ENCODE data around the gene EPS8L2. TPM values are rescaled to one million over a fixed set of nuclear protein-coding genes. Genes with fewer than 3 reads are reported as not detected.

EPS8L2 gene
- total and polyA plus RNA-seq, 2 of the 4 experiments (the other 2 are of a cell fraction) = 17.2 to 39.4 TPM

DNA sequence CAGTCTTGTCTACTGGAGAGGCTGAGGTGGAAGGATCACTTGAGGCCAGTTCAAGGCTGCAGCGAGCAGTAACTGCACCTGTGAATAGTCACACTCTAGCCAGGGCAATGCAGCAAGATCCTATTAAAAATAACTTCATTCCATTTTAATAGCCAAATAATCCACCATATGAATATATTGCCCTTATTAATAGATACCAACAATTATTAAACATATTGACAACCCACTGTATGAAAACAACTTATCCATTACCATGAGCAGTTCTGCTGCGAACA, 60.8 kb downstream of the EPS8L2 start:
- no peak overlapping the region for H3K27ac ChIP-seq (ENCODE audit: insufficient read depth, low read length)
- ChIA-PET CTCF (no interaction called here), POLR2A (ENCODE audit: unreplicated experiment) (no interaction called here)
- H3K14ac ChIP-seq (replicated peaks; ENCODE audit: low read depth, low read length) = no peak overlapping the region
- no TSS peak for BruUV-seq (replicated peaks)
- no peak overlapping the region for H2BK5ac ChIP-seq (ENCODE audit: low read depth, low read length, poor library complexity, severe bottlenecking)
- H2BK120ac ChIP-seq (ENCODE audit: low read depth, low read length) = no peak overlapping the region
- peaks cover 58% of the 10 kb centered on the region for H4K20me1 ChIP-seq (ENCODE audit: insufficient read depth, low read length)
- dilution Hi-C loops (cut with HindIII; ENCODE audit: low sequenced_read_pairs, unreplicated experiment) (no loop called here), in situ Hi-C loops (cut with MboI; ENCODE audit: low sequenced_read_pairs) (no loop called here), intact Hi-C loops (cut with micrococcal nuclease) (no loop called here)
- no CpG with 5 or more reads among the region's 2 CpGs for WGBS, 2 experiments (ENCODE audit: extremely low coverage in 2 of 2, insufficient read length in 1 of 2)
- no peak overlapping the region for H2BK20ac ChIP-seq (ENCODE audit: low read depth, low read length)
- no peak overlapping the region for H3K23ac ChIP-seq (ENCODE audit: low read depth, low read length)
- TF ChIP-seq CEBPB (IDR thresholded peaks at IDR 0.05; ENCODE audit: low read depth, low read length) (no peak), POLR2A (IDR thresholded peaks at IDR 0.05; ENCODE audit: low read depth, low read length) (no peak), BHLHE40 (IDR thresholded peaks at IDR 0.05; ENCODE audit: low read depth, low read length) (no peak), CHD1 (IDR thresholded peaks at IDR 0.05; ENCODE audit: low read depth, low read length) (no peak), RAD21 (IDR thresholded peaks at IDR 0.05; ENCODE audit: low read length) (no peak), FOS (IDR thresholded peaks at IDR 0.05; ENCODE audit: low read depth, low read length) (no peak), NFE2L2 (IDR thresholded peaks at IDR 0.05; ENCODE audit: low read depth, low read length) (no peak), MAFK (IDR thresholded peaks at IDR 0.05; ENCODE audit: low read depth, low read length) (no peak), RCOR1 (IDR thresholded peaks at IDR 0.05; ENCODE audit: insufficient replicate concordance, low read length) (no peak), MAZ (IDR thresholded peaks at IDR 0.05; ENCODE audit: borderline replicate concordance, low read depth, low read length) (no peak), MXI1 (IDR thresholded peaks at IDR 0.05; ENCODE audit: borderline replicate concordance, low read depth, low read length) (no peak)
- TF ChIP-seq, protein P1, sequence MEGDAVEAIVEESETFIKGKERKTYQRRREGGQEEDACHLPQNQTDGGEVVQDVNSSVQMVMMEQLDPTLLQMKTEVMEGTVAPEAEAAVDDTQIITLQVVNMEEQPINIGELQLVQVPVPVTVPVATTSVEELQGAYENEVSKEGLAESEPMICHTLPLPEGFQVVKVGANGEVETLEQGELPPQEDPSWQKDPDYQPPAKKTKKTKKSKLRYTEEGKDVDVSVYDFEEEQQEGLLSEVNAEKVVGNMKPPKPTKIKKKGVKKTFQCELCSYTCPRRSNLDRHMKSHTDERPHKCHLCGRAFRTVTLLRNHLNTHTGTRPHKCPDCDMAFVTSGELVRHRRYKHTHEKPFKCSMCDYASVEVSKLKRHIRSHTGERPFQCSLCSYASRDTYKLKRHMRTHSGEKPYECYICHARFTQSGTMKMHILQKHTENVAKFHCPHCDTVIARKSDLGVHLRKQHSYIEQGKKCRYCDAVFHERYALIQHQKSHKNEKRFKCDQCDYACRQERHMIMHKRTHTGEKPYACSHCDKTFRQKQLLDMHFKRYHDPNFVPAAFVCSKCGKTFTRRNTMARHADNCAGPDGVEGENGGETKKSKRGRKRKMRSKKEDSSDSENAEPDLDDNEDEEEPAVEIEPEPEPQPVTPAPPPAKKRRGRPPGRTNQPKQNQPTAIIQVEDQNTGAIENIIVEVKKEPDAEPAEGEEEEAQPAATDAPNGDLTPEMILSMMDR (conservative IDR thresholded peaks at IDR 0.05; ENCODE audit: low read depth, low read length) = no peak
- TF ChIP-seq, protein P2, sequence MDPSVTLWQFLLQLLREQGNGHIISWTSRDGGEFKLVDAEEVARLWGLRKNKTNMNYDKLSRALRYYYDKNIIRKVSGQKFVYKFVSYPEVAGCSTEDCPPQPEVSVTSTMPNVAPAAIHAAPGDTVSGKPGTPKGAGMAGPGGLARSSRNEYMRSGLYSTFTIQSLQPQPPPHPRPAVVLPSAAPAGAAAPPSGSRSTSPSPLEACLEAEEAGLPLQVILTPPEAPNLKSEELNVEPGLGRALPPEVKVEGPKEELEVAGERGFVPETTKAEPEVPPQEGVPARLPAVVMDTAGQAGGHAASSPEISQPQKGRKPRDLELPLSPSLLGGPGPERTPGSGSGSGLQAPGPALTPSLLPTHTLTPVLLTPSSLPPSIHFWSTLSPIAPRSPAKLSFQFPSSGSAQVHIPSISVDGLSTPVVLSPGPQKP (IDR thresholded peaks at IDR 0.05; ENCODE audit: borderline replicate concordance, low read depth, low read length) = no peak
- DNase-seq (no peak), ATAC-seq (ENCODE audit: low read depth) (no peak)
- no peak overlapping the region for H2AK9ac ChIP-seq (replicated peaks; ENCODE audit: low read depth, low read length, poor library complexity)
- H3K4me1 ChIP-seq (ENCODE audit: control insufficient read depth, insufficient read depth, low read length) = peaks cover 5% of the 10 kb centered on the region
- no peak overlapping the region for H3K56ac ChIP-seq (ENCODE audit: extremely low read depth, insufficient read depth, low read length)
- H4K91ac ChIP-seq (ENCODE audit: insufficient read depth, low read depth, low read length) = no peak overlapping the region
- no peak overlapping the region for H4K5ac ChIP-seq (ENCODE audit: low read depth, low read length)
- no peak overlapping the region for H4K8ac ChIP-seq (ENCODE audit: low read depth in 2 of 2, low read length in 2 of 2)
- H3K18ac ChIP-seq (ENCODE audit: low read depth, low read length) = no peak overlapping the region
- H3K4me2 ChIP-seq (ENCODE audit: low read depth, low read length) = no peak overlapping the region
- H2AFZ ChIP-seq (replicated peaks; ENCODE audit: low read length, poor library complexity) = no peak overlapping the region
- peaks cover 66% of the 10 kb centered on the region for H3K36me3 ChIP-seq (ENCODE audit: control insufficient read depth, insufficient read depth, low read length)
- no peak overlapping the region for H3K9ac ChIP-seq (ENCODE audit: low read depth, low read length)
- H2BK15ac ChIP-seq (ENCODE audit: low read depth, low read length) = no peak overlapping the region
- no peak overlapping the region for H3K4me3 ChIP-seq (ENCODE audit: insufficient read depth, low read depth, low read length)
- H3K9me3 ChIP-seq (ENCODE audit: control insufficient read depth, insufficient read depth, low read length) = no peaks in the 10 kb centered on the region
- no peaks in the 10 kb centered on the region for H3K27me3 ChIP-seq (ENCODE audit: control insufficient read depth, insufficient read depth, low read length)
- no peak overlapping the region for H2AK5ac ChIP-seq (ENCODE audit: low read depth, low read length)
- H3K79me1 ChIP-seq (ENCODE audit: low read depth in 1 of 2, low read length in 2 of 2) = peaks cover 9 to 50% of the 10 kb centered on the region in 2 experiments
- H3K9me1 ChIP-seq (ENCODE audit: insufficient read depth, low read length) = peaks cover 3% of the 10 kb centered on the region; the same call in 1 of the 2 replicates
- no peak overlapping the region for H3K4ac ChIP-seq (ENCODE audit: low read depth, low read length)
